Testis (tissue), 3 donors: ENCODE measurements around the gene AIDA. TPM values are rescaled to one million over a fixed set of nuclear protein-coding genes. Genes with fewer than 3 reads are reported as not detected.

Experiments
- DNase-seq: peaks from one replicate; pipeline ENCODE4 v3.0.0-alpha.2; 2019
- H3K27ac ChIP-seq, 2 donors: fragments of 200-600 bp; sonication (generic); one replicate each; pipeline ENCODE4 v1.5.1; 2019
- H3K27me3 ChIP-seq: fragments of 200-600 bp; sonication (generic); one replicate; pipeline ENCODE4 v1.5.1; 2019
- H3K36me3 ChIP-seq: fragments of 200-600 bp; sonication (generic); one replicate; pipeline ENCODE4 v1.5.1; 2017; ENCODE audit warnings: low read depth; ENCODE audit errors: missing control alignments
- H3K4me1 ChIP-seq: fragments of 200-600 bp; sonication (generic); one replicate; pipeline ENCODE4 v1.5.1; 2019
- H3K4me3 ChIP-seq, 2 donors: fragments of 200-600 bp; sonication (generic); one replicate each; pipeline ENCODE4 v1.5.1; 2017 to 2019
- H3K9me3 ChIP-seq: fragments of 200-600 bp; sonication (generic); one replicate; pipeline ENCODE4 v1.5.1; 2017
- CTCF ChIP-seq, 3 experiments: fragments of 450-650 bp in 2 of 3; fragments of 200-600 bp in 1 of 3; sonication (generic) in 1 of 3; IDR thresholded peaks; one replicate each; pipeline ENCODE4 v1.5.1; 2016 to 2019; ENCODE audit warnings: antibody characterized with exemption in 3 of 3, mild to moderate bottlenecking in 2 of 3, moderate library complexity in 1 of 3
- POLR2A ChIP-seq: fragments of 450-650 bp; IDR thresholded peaks from one replicate; pipeline ENCODE4 v1.6.1; 2017; ENCODE audit warnings: antibody characterized with exemption, mild to moderate bottlenecking, moderate library complexity
- WGBS, 2 donors: methylation state at CpG; one replicate each; pipeline ENCODE4 v1.1.5; 2018; 5-methylcytosine and 5-hydroxymethylcytosine counted together
- intact Hi-C: fragments of 100-400 bp; cut with DNase I; formaldehyde crosslinking; loops from one replicate; pipeline ENCODE4 v1.15.1; 2023; ENCODE audit warnings: low total_unique reads
- polyA plus RNA-seq: library from polyadenylated mRNA; stranded (reverse); fragments of 350-450 nt; fragmentation: Illumina TruSeq; extraction: RNeasy Lipid Tissue Mini Kit (QIAGEN cat#74804); gene quantifications from one replicate; pipeline ENCODE4 v1.2.3, GENCODE V29; 2014; ENCODE audit warnings: low read depth, low replicate concordance; ENCODE audit not compliant: insufficient read depth
- total RNA-seq, 2 donors: library from RNA; depleted of rRNA; stranded (reverse); fragments of >200 nt; gene quantifications; one replicate each; pipeline ENCODE4 v1.2.3, GENCODE V29; 2016

AIDA gene
- total and polyA plus RNA-seq, 3 donors from 2014 or later = 66.8 to 83.5 (median 73.1) TPM

- Histone ChIP-seq H3K36me3 (no peaks in the 10 kb centered on the region), H3K27ac (peak overlapping the region; percentile 86 to 90), H3K27me3 (no peaks in the 10 kb centered on the region), H3K4me3 (peak overlapping the region; percentile 87 to 97), H3K4me1 (peaks cover 9% of the 10 kb centered on the region), H3K9me3 (no peaks in the 10 kb centered on the region)
- intact Hi-C loops = no loop called here
- peak in 1 of 3 experiments; percentile 12 for TF ChIP-seq CTCF (IDR thresholded peaks at IDR 0.05)
- no peak for TF ChIP-seq POLR2A
- DNase-seq = peak; percentile 99
- 0% methylated on average over 42 of the region's 42 CpGs for WGBS, 2 donors
Measured at GRCh38 chr1:222643938-222644635, 68.2 kb downstream of the AIDA start.

- intact Hi-C loops = no loop called here
Measured at GRCh38 chr1:222643606-222643937, 68.7 kb downstream of the AIDA start.

GRCh38 chr1:222642468-222642867, 69.8 kb downstream of the AIDA start:
- Histone ChIP-seq H3K27ac (no peak overlapping the region), H3K9me3 (no peaks in the 10 kb centered on the region), H3K4me1 (peaks cover 9% of the 10 kb centered on the region), H3K27me3 (no peaks in the 10 kb centered on the region), H3K36me3 (no peaks in the 10 kb centered on the region), H3K4me3 (no peak overlapping the region)
- TF ChIP-seq POLR2A (no peak), CTCF (IDR thresholded peaks at IDR 0.05) (no peak)
- 72 to 75% methylated on average over 1 of the region's 1 CpG for WGBS, 2 donors
- intact Hi-C loops = no loop called here
- DNase-seq = no peak

More at GRCh38 chr1:222643606-222643937, 68.7 kb downstream of the AIDA start:
- no peaks in the 10 kb centered on the region for H3K36me3 ChIP-seq
- WGBS, 2 donors = 4% methylated on average over 10 of the region's 10 CpGs
- DNase-seq = no peak
- H3K27me3 ChIP-seq = no peaks in the 10 kb centered on the region
- H3K27ac ChIP-seq = peak overlapping the region; percentile 86 to 90
- H3K4me1 ChIP-seq = peaks cover 9% of the 10 kb centered on the region
- no peaks in the 10 kb centered on the region for H3K9me3 ChIP-seq
- peak overlapping the region; percentile 87 to 97 for H3K4me3 ChIP-seq
- TF ChIP-seq CTCF (IDR thresholded peaks at IDR 0.05) = no peak
- TF ChIP-seq POLR2A = no peak

GRCh38 chr1:222641269-222641948, 70.9 kb downstream of the AIDA start:
- 50% methylated on average over 5 of the region's 5 CpGs for WGBS, 2 donors
- TF ChIP-seq POLR2A (no peak), CTCF (IDR thresholded peaks at IDR 0.05) (no peak)
- no peak for DNase-seq

More at GRCh38 chr1:222641269-222641948, 70.9 kb downstream of the AIDA start:
- Histone ChIP-seq H3K4me1 (peaks cover 9% of the 10 kb centered on the region), H3K9me3 (no peaks in the 10 kb centered on the region), H3K27ac (no peak overlapping the region), H3K4me3 (no peak overlapping the region), H3K27me3 (no peaks in the 10 kb centered on the region), H3K36me3 (no peaks in the 10 kb centered on the region)
- intact Hi-C loops = no loop called here
